Measurements from ENCODE around the gene TMEM132D.

GRCh38 chr12:129063600-129063999 is 840.2 kb downstream of the TMEM132D start:
- TF ChIP-seq CTCF (conservative IDR thresholded peaks at IDR 0.05; ENCODE audit: low read depth, low read length) = no peak
- no peak for TF ChIP-seq EZH2 (IDR thresholded peaks at IDR 0.05; ENCODE audit: borderline replicate concordance, low read depth, low read length, poor library complexity, severe bottlenecking)
